Activated CD8-positive, alpha-beta memory T cell treated with anti-CD3 and anti-CD28 coated beads, Interleukin-2, amount 50 U/mL, for 4 hours (primary cell): ENCODE results near the gene NDUFB6.
"Not testable (repeated sequence)": the region's sequence is repeated elsewhere in the genome, so short reads cannot be mapped to it uniquely, and the experiment has no call there.

Experiments used
- DNase-seq: peaks from one replicate; pipeline ENCODE4 v3.0.0-alpha.2; 2020

Gene NDUFB6

DNA sequence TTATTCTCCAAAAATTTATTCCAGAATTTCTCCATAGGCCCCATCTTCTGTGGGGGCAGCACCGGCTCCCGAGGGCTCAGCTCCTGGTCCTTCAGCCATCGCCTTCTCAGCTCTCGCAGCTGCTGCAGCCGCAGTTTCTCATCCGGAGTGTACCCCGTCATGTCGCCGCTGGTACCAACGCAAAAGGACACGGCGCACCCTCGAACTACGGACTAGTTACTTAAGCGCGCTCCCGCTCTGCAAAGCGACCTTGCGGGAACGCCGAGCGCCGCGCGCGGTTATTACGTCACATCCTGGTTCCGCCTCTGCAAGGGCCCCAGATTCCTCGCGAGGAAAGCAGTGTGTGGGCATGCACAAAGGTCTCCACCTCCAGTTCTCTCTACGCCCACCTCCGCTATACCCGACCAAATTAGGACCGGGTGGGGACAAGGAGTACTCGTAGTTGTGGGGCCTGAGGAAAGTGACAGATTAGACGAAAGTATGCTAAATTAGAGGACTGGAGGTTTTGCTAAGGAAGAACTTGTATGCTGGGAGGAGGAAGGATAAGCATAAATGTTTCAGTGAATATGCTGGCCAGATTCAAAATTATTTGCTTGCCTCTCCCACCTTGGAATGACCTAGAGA is at the start of gene NDUFB6:
Gene NDUFB6 (minus strand): TSS at position 260 of the 624 bp plus-strand sequence. CDS start 99 bp downstream, at position 161.
- DNase-seq: peak; percentile 97

- no peak for DNase-seq
Observed at GRCh38 chr9:32618261-32618660, 45.3 kb upstream of the NDUFB6 start.

- DNase-seq: no peak
Observed at GRCh38 chr9:32606811-32607210, 33.9 kb upstream of the NDUFB6 start.

GRCh38 chr9:32603914-32604852 is 31.2 kb upstream of the NDUFB6 start:
- no peak for DNase-seq

DNA sequence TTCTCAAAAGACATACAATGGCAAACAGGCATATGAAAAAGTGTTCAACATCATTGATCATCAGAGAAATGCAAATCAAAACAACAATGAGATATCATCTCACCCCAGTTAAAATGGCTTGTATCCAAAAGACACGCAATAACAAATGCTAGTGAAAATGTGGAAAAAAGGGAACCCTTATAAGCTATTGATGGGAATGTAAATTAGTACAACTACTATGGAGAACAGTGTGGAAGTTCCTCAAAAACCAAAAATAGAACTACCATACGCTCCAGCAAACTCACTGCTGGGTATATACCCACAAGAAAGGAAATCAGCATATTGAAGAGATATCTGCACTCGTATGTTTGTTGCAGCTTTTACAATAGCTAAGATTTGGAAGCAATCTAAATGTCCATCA is 26.1 kb upstream of the NDUFB6 start:
- not testable (repeated sequence) for DNase-seq

- no peak for DNase-seq
Observed at GRCh38 chr9:32596936-32597335, 24.0 kb upstream of the NDUFB6 start.

DNA sequence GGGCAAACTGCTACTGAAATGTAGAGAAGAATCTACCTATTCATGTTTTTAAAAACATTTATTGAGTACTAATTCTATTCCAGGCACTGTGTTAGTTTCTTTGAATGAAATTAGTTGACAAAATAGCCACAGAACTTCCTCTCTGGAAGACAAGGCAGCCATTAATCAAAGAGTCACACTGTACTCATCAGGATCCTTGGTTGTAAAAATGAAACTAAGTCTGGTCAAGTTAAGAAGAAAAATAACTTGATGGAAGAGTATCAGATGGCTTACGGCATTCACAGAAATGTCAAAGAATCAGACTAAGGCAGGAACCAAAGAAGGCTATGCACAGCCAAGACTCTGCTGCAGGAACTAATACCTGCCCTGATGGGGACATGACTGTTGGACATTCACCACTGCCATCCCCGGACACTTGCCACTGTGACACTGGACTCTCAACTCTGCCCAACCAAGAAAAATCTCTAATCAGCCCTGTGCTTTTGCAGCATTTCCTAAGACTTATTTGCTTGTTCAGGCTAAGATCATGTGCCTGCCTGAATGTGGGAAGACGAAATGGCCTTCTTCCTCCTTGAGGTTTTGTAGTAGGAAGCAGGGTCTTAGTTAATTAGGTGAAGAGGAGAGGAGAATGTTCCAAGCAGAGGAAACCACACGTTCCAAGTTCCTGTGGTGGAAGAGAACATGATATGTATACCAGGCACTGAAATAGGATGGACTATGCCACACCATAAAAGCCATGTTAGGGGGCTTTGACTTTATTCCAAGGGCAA is 23.3 kb upstream of the NDUFB6 start:
- DNase-seq: no peak

DNA sequence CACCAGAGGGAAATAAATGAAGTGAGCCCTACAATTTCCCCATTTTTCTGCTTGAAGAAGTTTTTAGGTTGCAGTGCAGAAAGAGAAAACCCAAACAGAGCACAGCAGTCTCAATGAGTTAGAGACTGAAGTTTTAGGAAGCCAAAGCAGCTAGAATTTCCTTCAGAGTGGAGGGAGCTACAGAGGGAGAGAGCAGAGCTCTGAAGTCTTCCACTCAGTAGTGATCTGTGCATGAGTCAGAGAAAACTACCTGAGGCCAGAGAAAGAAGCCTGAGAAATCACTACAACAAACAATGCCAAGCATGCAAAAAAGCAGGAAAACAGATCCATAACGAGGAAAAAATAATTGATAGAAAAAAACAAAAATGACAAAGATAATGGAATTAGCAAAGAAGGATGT is 17.9 kb upstream of the NDUFB6 start:
- DNase-seq: no peak

DNA sequence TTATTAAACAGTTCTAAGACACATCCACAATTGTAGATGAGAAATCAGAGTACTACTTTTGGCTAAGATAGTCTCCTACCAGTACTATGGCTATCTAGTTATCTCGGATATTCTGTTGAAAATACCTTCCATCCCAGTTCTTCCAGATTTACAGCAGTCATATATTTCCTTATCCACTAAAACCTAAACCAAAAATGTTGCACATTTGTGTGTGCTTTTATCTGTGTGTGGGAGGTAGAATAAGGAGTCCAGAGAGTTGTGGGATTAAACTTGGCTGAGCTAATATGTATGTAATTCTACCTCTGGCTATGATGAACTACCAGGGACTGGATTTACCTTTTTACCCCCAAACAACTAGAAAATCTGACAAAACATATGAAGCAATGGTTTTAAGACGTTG is 17.5 kb upstream of the NDUFB6 start:
- no peak for DNase-seq

GRCh38 chr9:32589083-32589723 is 16.2 kb upstream of the NDUFB6 start:
- no peak for DNase-seq

- DNase-seq: no peak
Observed at GRCh38 chr9:32587901-32588300, 14.9 kb upstream of the NDUFB6 start.

DNA sequence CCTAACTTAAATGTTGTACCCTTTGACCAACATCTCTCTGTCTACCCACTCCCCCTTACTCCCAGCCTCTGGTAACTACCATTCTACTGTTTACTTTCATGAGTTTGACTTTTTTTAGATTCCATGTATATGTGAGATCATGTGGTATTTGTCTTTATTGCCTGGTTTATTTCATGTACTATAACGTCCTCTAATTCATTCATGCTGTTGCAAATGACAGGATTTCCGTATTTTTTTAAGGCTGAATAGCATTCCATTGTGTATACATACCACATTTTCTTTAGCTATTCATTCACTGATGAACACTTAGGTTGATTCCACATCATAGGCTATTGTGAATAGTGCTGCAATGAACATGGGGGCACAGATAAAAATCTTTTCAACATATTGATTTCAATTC is 11.8 kb upstream of the NDUFB6 start:
- DNase-seq: no peak

GRCh38 chr9:32581512-32582143 is 8.7 kb upstream of the NDUFB6 start:
- no peak for DNase-seq

GRCh38 chr9:32580631-32581300 is 7.8 kb upstream of the NDUFB6 start:
- DNase-seq: no peak

DNA sequence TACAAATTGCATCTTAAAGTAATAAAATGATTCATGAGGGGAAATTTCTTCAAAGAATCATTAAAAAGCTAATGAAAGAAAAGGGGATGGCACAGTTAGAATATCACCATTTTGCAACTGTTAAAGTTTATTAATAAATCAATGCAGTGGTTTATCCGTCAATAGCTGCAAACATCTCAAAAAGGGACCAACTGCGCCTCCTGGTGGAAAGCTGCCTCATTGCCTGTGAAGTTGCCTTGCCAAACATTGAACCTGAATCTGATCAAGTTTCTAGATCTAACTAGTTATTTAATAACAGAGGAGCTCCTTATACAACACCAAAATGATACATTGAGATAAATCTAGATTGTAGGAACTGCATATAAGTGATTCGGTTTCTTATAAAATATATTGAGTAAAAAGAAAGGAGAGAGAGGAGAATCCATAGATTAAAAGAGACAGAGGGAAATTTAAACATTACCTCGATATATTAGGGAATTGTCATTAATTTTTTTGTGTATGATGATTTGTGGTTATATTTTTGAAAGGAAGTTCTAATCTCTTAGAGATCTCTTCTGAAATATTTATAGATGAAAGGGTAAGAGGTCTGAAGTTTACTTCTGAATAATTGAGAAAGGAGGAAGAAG is 6.9 kb upstream of the NDUFB6 start:
- peak; percentile 80 for DNase-seq

GRCh38 chr9:32578976-32579375 is 6.0 kb upstream of the NDUFB6 start:
- DNase-seq: no peak

- no peak for DNase-seq
Observed at GRCh38 chr9:32577316-32577715, 4.4 kb upstream of the NDUFB6 start.

DNA sequence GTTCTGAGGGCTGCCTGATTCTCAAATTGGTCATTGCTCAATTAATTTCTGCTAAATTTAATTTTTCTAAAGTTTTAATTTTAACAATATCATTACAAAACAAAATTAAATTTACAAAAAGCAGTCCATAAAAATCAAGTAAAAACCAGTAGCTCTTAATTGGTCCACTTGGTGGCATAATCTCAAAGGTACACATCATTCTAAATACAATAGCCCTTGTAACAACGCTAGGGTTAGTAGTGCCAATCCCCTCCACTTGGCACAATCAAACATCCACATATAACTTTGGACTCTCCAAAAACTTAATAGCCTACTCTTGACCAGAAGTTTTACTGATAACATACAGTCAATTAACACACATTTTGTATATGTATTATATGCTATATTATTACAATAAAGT is 1.9 kb upstream of the NDUFB6 start:
- no peak for DNase-seq

- DNase-seq: no peak
Observed at GRCh38 chr9:32573821-32574220, 862 bp upstream of the NDUFB6 start.

DNA sequence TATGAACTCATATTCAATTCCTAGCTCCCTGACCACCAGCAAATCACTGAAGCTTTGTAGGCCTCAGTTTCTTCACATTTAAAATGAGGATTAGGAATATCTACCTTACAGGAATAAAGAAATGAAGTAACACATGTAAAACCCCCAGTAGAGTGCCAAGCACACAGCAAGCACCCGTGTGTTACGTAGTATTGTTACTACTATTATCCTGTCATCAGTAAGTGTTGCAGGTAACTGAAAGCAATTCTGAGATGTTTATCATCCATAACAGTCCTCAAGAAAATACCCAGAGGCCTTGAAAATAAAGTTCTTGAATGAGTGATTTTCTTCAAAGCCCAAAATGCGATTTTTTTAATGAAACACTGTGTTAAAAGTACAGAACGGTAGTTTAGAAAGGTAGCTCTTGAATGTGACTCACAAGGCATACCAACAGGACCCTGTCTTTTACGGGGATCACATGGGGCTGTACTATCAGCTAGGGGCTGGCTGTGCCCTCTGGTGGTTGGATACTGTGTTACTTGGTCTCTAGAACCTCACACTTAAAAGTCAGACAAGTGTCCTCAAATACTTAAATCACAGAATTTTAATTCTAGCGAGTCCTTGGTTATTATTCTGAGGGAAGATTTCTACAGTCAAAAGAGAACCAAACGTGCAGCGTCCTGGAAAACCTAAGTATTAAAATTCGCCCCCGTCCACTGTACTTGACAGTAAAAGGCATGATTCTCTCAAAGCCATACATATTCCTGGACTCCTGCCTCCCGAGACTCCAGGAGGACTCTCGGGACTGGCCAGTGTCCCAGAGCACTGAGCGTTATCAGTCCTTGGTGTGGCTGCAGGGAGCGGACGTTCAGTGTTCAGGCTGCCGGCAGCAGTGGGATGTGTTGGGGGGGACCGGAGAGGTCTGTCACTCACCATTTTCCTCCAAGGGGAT is 725 bp downstream of the NDUFB6 start:
- peak; percentile 75 for DNase-seq
